Femur (tissue), 1 donor: ENCODE results near the gene GCGR.
A peak's percentile ranks its signal among the peaks of the same experiment; 100 is the strongest.

Experiments used
- DNase-seq: peaks from one replicate; pipeline ENCODE4 v3.0.0-alpha.2; 2017

The GCGR gene

GRCh38 chr17:81812571-81813370 is 8.8 kb downstream of the GCGR start:
- DNase-seq: no peak

DNA sequence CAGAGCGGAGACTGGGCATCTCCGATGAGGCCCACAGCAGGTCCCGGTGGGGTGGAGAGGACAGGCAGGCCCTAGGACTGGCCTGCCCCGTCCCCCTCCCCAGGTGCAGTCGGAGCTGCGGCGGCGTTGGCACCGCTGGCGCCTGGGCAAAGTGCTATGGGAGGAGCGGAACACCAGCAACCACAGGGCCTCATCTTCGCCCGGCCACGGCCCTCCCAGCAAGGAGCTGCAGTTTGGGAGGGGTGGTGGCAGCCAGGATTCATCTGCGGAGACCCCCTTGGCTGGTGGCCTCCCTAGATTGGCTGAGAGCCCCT is 9.4 kb downstream of the GCGR start:
- no peak for DNase-seq

DNA sequence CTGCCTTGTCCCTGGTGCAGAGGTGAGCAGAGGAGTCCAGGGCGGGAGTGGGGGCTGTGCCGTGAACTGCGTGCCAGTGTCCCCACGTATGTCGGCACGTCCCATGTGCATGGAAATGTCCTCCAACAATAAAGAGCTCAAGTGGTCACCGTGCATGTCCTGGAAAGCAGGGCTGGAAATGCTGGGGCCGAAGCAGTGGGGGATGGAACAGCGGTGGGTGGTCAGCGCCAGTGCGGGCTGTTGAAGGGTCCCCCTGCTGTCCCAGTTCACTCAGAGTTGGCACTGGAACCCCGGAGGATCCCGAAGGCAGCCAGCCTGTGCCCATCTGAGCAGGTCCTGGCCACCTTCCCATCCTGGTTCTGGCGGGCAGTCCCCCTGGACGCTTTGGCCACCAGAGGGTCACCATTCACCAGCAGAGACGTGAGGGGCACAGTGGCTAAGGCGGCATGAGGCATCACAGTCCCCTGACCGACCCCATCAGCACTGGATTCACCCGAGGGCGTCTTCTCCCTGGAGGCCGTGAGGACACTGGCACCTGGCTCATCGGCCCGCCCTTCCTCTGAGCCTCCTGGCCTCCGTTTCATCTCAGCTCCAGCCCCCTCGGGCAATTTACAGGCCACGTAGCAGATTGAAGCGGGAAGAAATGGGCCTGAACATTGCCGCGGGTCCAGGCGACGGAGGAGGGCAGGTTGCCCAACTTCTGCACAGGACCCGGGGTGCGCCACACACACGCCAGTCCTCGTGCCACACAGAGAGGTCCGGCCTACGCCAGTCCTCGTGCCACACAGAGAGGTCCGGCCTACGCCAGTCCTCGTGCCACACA is 10.1 kb downstream of the GCGR start:
- DNase-seq: no peak

DNA sequence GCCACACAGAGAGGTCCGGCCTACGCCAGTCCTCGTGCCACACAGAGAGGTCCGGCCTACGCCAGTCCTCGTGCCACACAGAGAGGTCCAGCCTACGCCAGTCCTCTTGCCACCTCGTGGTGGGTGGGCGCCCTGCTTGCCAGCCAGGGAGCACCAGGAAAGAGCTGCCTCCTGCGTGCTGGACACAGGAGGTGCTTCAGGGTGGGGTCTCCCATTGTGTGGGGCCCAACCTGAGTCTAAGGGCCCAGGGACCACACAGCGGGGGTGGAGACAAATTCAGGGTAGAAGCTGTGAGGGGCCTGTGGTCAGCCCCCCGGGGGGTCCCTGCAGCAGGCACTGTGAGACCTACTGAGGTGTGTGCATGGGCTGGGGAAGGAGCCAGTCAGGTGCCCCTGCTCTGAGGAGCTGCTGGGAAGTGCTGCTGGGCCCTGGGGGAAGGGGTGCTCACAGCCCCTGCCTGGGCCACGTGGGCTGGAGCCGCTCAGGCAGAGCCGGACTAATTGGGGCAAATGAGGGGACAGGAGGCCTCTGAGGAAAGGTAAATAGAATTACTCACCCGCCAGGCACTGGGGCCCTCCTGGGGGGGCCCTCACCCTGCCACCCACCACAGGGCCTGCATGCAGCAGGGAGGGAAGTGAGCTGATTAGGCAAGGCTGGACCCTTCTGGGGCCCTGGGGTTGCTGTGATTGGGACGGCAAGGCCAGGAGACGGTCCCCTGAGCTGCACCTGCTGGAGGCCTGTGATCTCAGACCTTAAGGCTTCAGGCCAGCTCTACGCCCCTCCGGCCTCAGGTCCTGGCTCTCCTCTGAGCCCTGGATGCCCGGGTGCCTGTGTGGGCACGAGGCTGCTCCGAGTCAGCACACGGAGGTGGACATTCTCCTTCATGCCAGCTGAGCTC is 11.0 kb downstream of the GCGR start:
- DNase-seq: no peak

DNA sequence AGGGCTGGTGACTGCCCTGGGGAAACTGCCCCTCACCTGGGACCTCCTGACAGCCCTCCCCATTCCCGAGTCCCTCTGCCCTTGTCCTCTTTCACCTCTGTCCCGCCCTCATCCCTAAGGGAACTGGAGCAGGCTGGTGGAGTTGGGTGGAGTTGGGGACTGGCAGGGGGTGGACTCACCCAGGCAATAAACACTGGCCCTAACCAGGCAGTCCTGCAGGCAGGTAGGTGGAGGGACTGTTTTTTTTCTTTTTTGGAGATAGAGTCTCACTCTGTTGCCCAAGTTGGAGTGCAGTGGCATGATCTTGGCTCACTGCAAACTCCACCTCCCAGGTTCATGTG is 11.7 kb downstream of the GCGR start:
- no peak for DNase-seq

GRCh38 chr17:81817758-81818147 is 13.8 kb downstream of the GCGR start:
- DNase-seq: no peak

- DNase-seq: no peak
Measured at GRCh38 chr17:81819708-81820107, 15.8 kb downstream of the GCGR start.

GRCh38 chr17:81821147-81821546 is 17.2 kb downstream of the GCGR start:
- DNase-seq: no peak

DNA sequence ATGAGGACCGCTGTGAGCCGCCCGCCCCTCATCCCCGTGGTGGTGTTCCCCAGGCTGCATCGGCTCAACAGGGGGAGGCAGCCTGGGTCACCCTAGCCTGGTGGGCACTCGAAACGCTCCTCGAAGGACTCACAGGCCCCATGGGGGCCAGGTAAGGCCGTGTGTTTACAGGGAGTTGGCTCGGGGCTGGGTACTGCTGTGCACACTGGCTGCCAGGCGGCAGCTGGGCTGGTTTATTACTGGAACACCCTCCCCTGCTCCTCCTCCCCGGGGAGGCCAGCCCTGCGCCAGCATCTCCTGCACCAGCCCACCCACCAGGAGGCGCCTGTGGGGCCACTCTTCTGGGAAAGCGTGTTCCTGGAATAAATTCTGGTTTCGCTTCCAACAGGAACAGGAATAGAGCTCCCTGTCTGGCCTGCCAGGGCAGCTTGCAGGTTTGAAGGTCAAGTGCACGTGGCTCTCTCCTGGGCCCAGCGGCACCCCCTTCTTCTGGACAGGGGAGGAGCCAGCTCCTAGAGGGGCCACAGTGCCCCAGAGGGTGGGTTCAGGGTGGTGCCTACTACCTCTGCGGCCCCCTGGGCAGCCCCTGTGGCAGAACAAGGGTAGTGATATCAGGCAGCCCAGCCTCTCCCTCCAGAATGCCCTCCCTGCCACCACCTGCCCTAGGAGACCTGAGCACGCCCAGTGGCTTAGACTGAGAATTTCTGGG is 17.8 kb downstream of the GCGR start:
- DNase-seq: peak; percentile 66

- no peak for DNase-seq
Measured at GRCh38 chr17:81822312-81822637, 18.3 kb downstream of the GCGR start.

DNA sequence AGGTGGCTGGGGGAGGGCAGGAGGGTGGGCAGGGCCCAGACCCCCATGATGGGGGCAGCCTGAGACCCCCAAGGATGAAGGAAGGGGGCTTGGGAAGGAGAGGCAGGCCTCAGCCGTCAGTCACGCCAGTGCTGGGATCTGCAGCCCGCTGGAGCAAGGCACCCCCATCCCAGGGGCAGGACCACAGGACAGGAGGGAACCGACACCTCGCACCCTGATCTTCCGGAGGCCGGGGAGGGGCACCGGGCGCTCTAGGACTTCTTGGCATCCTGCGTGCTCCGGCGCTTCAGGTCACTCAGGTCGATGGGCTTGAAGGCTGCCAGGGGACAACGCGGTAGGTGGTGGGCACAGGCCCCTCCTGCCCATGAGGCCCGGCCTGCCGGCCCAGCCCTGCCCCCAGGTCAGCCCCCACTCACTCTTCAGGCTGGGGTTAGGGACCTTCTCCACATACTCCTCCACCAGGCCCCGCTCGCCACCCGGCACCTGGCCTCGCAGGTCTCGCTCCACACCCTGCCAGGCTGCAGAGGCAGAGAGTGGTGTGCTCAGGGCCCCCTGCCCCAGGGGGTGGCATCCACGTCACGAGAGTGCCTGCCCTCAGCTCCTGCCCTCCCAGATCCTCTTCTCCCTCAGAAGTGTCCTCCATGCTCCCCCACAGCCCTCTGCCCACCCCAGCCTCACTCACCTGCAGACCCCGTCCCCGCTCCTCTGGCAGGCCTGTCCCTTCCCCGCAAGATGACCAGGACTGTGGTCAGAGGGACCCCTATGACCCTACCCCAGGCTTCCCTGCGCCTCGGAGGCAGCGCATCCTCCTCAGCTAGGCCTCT is 19.3 kb downstream of the GCGR start:
- no peak for DNase-seq

DNA sequence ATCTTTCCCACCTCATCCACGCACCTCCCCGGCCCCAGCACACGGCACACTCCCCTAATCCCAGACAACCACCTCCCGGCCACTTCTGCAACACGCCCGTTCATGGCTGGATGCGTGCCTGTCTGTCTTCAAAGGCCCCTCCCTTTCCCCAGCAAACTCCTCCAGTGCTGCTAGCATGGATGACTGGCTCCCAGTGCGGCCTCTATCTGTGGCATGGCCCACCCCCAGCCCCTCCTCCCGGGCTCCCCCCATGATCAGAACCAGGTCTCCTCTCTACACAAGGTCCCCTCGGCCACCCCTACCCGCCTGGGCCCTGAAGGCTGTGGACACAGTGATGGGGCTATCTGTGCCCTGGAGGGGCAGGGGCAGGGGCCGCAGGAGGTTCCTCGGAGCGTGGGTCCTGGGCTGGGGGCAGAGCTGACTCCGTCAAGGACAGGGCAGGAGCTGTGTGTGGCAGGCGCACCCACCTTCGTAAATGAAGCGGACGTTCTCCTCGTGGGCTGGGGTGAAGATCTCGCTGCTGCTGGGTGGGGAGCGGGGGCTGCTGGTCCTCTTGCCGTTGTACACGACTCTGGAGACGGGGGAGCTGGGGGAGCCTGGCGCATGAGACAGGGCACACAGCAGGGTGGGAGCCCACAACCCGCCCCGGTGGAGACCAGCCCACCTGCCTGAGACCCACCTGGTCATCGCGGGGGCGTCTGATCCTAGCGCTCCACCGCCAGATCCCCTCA is 20.0 kb downstream of the GCGR start:
- no peak for DNase-seq

GRCh38 chr17:81824595-81824994 is 20.6 kb downstream of the GCGR start:
- no peak for DNase-seq

GRCh38 chr17:81825841-81826466 is 22.0 kb downstream of the GCGR start:
- DNase-seq: no peak

GRCh38 chr17:81828656-81829055 is 24.7 kb downstream of the GCGR start:
- DNase-seq: no peak

DNA sequence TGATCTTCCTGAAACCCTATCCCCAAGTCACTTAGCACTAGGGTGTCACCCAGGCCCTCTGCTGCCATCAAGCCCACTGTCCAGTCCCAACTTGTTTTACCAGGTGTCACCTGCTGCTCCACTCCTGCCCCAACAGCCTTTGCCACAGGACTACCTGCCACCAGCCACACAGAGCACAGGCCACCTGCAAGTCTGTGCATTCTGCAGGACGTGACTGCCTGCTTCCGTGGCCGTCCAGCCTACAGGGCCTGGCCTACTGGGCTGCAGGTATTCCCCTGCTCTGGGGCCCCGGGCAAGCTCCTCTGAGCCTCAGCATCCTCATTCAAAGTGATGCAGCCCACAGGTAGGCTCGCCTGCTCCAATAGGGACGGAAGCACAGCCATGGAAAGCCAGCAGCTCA is 25.9 kb downstream of the GCGR start:
- no peak for DNase-seq

DNA sequence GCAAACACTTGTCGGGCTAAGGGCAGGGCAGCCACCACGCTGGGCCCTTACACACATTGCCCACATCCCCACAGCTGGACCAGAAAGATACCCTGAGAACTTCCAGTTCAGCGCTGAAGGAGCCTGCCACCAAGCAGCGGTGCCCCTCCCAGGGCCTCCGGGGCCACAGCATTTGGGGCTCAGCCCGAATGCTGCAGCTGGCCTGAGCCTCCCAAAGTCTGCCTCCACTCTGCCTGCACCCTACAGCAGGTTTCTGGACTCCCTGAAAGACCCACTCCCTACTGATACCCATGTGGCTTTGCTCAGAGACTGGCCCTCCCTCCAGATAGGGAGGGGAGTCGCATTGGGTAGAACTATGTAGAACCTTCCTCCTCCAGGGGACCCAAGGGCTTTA is 27.6 kb downstream of the GCGR start:
- no peak for DNase-seq

- no peak for DNase-seq
Measured at GRCh38 chr17:81831957-81832607, 28.1 kb downstream of the GCGR start.

- DNase-seq: peak; percentile 51
Measured at GRCh38 chr17:81832608-81833159, 28.7 kb downstream of the GCGR start.
